ENCODE data around the gene ALDH3B1. TPM values are rescaled to one million over a fixed set of nuclear protein-coding genes. Genes with fewer than 3 reads are reported as not detected.

The ALDH3B1 gene
- total and polyA plus RNA-seq, 4 donors, result 1.6 to 7.1 (median 3.4) TPM

DNA sequence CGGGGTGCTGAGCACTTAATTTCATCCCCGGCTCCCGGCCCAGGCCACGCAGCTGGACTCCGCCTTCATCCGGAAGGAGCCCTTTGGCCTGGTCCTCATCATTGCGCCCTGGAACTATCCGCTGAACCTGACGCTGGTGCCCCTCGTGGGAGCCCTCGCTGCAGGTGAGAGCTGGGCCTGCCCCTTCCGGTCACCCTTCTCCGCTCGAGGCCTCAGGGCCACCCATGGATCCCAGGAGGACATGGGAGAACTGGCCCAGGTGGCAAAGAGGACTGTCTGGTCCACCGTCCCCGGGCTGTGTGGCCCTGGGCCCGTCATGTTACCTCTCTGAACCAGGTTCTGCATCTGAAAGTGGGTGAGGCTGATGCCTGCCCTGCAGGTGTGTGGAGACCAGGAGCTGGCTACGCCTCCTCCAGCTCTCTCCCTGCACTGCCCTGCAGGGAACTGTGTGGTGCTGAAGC lies 8.6 kb downstream of the ALDH3B1 start:
- TF ChIP-seq GABPA (IDR thresholded peaks at IDR 0.05 in 1 of 2, conservative IDR thresholded peaks at IDR 0.05 in 1 of 2) (no peak), JUND (IDR thresholded peaks at IDR 0.05) (no peak), HNF4G (IDR thresholded peaks at IDR 0.05) (no peak), RAD21 (IDR thresholded peaks at IDR 0.05) (no peak), TAF1 (conservative IDR thresholded peaks at IDR 0.05) (no peak)
- Histone ChIP-seq H3K27me3 (ENCODE audit: control insufficient read depth in 4 of 4, insufficient read depth in 4 of 4, low read length in 3 of 4) (no peaks in the 10 kb centered on the region), H3K4me1 (ENCODE audit: control insufficient read depth in 4 of 4, insufficient read depth in 4 of 4, low read length in 3 of 4) (peaks cover 1 to 12% (median 8%) of the 10 kb centered on the region in 4 donors), H3K36me3 (ENCODE audit: control insufficient read depth in 4 of 4, insufficient read depth in 3 of 4, low read depth in 1 of 4, low read length in 3 of 4) (no peaks in the 10 kb centered on the region), H3K9ac (ENCODE audit: low read depth in 1 of 2, low read length in 2 of 2) (no peak overlapping the region), H3K27ac (ENCODE audit: low read depth in 1 of 2, low read length in 2 of 2) (no peak overlapping the region), H3K4me3 (ENCODE audit: low read depth in 1 of 3, low read length in 3 of 3) (no peak overlapping the region), H3K9me3 (ENCODE audit: control insufficient read depth in 4 of 4, low read length in 3 of 4) (no peaks in the 10 kb centered on the region)
- DNase-seq (ENCODE audit: low spot score), result no peak
- WGBS, result 93% methylated on average over 18 of the region's 18 CpGs

DNA sequence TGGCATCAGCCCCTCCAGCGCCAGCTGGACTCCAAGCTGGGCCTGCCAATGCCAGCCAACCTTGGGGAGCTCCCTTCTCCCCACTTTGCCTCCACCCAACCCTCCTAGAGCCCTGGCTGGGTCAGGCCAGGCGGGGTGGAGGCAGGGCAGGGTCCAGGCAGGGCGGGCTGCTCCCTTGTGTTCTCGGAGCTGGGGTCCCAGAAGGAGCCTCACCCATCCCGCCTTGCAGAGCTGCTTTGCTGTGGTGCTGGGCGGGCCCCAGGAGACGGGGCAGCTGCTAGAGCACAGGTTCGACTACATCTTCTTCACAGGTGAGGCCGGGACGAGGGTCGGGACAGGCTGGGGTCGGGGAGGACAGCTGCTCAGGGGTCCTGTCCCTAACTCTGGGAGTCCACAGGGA lies 9.4 kb downstream of the ALDH3B1 start:
- no peak overlapping the region for H3K4me3 ChIP-seq (ENCODE audit: low read depth in 1 of 3, low read length in 3 of 3)
- 93% methylated on average over 12 of the region's 12 CpGs for WGBS
- no peak for DNase-seq (ENCODE audit: low spot score)
- H3K27me3 ChIP-seq (ENCODE audit: control insufficient read depth in 4 of 4, insufficient read depth in 4 of 4, low read length in 3 of 4), result no peaks in the 10 kb centered on the region
- TF ChIP-seq YY1 (IDR thresholded peaks at IDR 0.05), result no peak
- TF ChIP-seq RAD21 (IDR thresholded peaks at IDR 0.05), result no peak
- TF ChIP-seq, protein P1, sequence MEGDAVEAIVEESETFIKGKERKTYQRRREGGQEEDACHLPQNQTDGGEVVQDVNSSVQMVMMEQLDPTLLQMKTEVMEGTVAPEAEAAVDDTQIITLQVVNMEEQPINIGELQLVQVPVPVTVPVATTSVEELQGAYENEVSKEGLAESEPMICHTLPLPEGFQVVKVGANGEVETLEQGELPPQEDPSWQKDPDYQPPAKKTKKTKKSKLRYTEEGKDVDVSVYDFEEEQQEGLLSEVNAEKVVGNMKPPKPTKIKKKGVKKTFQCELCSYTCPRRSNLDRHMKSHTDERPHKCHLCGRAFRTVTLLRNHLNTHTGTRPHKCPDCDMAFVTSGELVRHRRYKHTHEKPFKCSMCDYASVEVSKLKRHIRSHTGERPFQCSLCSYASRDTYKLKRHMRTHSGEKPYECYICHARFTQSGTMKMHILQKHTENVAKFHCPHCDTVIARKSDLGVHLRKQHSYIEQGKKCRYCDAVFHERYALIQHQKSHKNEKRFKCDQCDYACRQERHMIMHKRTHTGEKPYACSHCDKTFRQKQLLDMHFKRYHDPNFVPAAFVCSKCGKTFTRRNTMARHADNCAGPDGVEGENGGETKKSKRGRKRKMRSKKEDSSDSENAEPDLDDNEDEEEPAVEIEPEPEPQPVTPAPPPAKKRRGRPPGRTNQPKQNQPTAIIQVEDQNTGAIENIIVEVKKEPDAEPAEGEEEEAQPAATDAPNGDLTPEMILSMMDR (IDR thresholded peaks at IDR 0.05; ENCODE audit: low read depth, low read length, missing input control), result no peak
- TF ChIP-seq, protein P2, sequence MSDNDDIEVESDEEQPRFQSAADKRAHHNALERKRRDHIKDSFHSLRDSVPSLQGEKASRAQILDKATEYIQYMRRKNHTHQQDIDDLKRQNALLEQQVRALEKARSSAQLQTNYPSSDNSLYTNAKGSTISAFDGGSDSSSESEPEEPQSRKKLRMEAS (IDR thresholded peaks at IDR 0.05), result no peak
- no peak for TF ChIP-seq EGR1 (IDR thresholded peaks at IDR 0.05; ENCODE audit: low read depth in 2 of 2)
- TF ChIP-seq JUND (IDR thresholded peaks at IDR 0.05), result no peak
- no peak for TF ChIP-seq TAF1 (conservative IDR thresholded peaks at IDR 0.05)
- no peak for TF ChIP-seq HNF4A (conservative IDR thresholded peaks at IDR 0.05)
- TF ChIP-seq, protein P3, sequence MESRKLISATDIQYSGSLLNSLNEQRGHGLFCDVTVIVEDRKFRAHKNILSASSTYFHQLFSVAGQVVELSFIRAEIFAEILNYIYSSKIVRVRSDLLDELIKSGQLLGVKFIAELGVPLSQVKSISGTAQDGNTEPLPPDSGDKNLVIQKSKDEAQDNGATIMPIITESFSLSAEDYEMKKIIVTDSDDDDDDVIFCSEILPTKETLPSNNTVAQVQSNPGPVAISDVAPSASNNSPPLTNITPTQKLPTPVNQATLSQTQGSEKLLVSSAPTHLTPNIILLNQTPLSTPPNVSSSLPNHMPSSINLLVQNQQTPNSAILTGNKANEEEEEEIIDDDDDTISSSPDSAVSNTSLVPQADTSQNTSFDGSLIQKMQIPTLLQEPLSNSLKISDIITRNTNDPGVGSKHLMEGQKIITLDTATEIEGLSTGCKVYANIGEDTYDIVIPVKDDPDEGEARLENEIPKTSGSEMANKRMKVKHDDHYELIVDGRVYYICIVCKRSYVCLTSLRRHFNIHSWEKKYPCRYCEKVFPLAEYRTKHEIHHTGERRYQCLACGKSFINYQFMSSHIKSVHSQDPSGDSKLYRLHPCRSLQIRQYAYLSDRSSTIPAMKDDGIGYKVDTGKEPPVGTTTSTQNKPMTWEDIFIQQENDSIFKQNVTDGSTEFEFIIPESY (IDR thresholded peaks at IDR 0.05), result no peak
- no peak for TF ChIP-seq RXRA (IDR thresholded peaks at IDR 0.05)
- TF ChIP-seq SP1 (IDR thresholded peaks at IDR 0.05), result no peak
- TF ChIP-seq NR2F2 (IDR thresholded peaks at IDR 0.05), result no peak
- H3K36me3 ChIP-seq (ENCODE audit: control insufficient read depth in 4 of 4, insufficient read depth in 3 of 4, low read depth in 1 of 4, low read length in 3 of 4), result no peaks in the 10 kb centered on the region
- H3K27ac ChIP-seq (ENCODE audit: low read depth in 1 of 2, low read length in 2 of 2), result no peak overlapping the region
- peaks cover 0 to 12% (median 8%) of the 10 kb centered on the region in 4 donors for H3K4me1 ChIP-seq (ENCODE audit: control insufficient read depth in 4 of 4, insufficient read depth in 4 of 4, low read length in 3 of 4)
- H3K9ac ChIP-seq (ENCODE audit: low read depth in 1 of 2, low read length in 2 of 2), result no peak overlapping the region
- H3K9me3 ChIP-seq (ENCODE audit: control insufficient read depth in 4 of 4, low read length in 3 of 4), result no peaks in the 10 kb centered on the region

DNA sequence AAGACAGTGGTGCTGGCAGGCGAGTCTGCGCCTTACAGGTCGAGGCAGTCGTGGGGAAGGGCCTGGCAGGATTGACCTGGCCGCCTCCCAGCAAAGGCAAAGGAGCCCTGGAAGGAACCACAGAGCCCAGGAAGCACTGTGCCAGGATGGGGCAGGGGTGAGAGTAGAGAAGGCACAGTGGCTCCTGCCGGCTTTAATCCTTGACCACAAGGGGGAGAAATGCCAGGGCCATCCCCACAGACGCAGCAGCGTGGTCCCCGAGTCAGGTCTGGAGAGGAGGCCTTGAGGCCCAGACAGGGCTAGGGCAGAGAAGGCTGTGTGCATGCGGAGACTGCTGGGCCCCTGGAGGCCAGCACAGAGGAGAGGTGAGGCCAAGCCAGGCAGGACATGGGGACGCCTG lies 10.4 kb downstream of the ALDH3B1 start:
- no peak overlapping the region for H3K27ac ChIP-seq (ENCODE audit: low read depth in 1 of 2, low read length in 2 of 2)
- H3K36me3 ChIP-seq (ENCODE audit: control insufficient read depth in 4 of 4, insufficient read depth in 3 of 4, low read depth in 1 of 4, low read length in 3 of 4), result no peaks in the 10 kb centered on the region
- H3K9me3 ChIP-seq (ENCODE audit: control insufficient read depth in 4 of 4, low read length in 3 of 4), result no peaks in the 10 kb centered on the region
- TF ChIP-seq FOXA1 (IDR thresholded peaks at IDR 0.05) (no peak), HNF4A (conservative IDR thresholded peaks at IDR 0.05) (no peak)
- H3K27me3 ChIP-seq (ENCODE audit: control insufficient read depth in 4 of 4, insufficient read depth in 4 of 4, low read length in 3 of 4), result no peaks in the 10 kb centered on the region
- 53% methylated on average over 11 of the region's 11 CpGs for whole genome bisulfite sequencing
- H3K9ac ChIP-seq (ENCODE audit: low read depth in 1 of 2, low read length in 2 of 2), result no peak overlapping the region
- H3K4me3 ChIP-seq (ENCODE audit: low read depth in 1 of 3, low read length in 3 of 3), result no peak overlapping the region
- peaks cover 0 to 12% (median 8%) of the 10 kb centered on the region in 4 donors for H3K4me1 ChIP-seq (ENCODE audit: control insufficient read depth in 4 of 4, insufficient read depth in 4 of 4, low read length in 3 of 4)
- no peak for DNase-seq (ENCODE audit: low spot score)
